GM13977 (cell line): ENCODE measurements around the gene CYP19A1.

Source experiments
- DNase-seq: peaks from one replicate; pipeline ENCODE4 v3.0.0; 2012; ENCODE audit warnings: low spot score
- CTCF ChIP-seq: IDR thresholded peaks from 2 replicates; pipeline ENCODE4 v1.5.1; 2012; ENCODE audit warnings: mild to moderate bottlenecking, control low read depth; ENCODE audit not compliant: insufficient read depth; ENCODE audit errors: extremely low read depth, missing control alignments
- in situ Hi-C: fragments of 300-500 bp; cut with MboI; formaldehyde crosslinking; loops from one replicate; pipeline ENCODE4 v1.12.0; 2022; ENCODE audit warnings: low sequenced_read_pairs, low pct_unique_long_range_greater_than_20kb, mixed read lengths, inconsistent platforms; ENCODE audit not compliant: unreplicated experiment

The CYP19A1 gene

GRCh38 chr15:51193979-51194378 lies 144.4 kb downstream of the CYP19A1 start:
- in situ Hi-C loops, result no loop called here
- no peak for DNase-seq
- TF ChIP-seq CTCF, result no peak

GRCh38 chr15:51193526-51193925 lies 144.9 kb downstream of the CYP19A1 start:
- no peak for TF ChIP-seq CTCF
- in situ Hi-C loops, result no loop called here
- DNase-seq, result no peak

- TF ChIP-seq CTCF, result peak; percentile 90
- in situ Hi-C loops, result no loop called here
- peak; percentile 66 for DNase-seq
Measured at GRCh38 chr15:51192521-51193280, 145.7 kb downstream of the CYP19A1 start.

- in situ Hi-C loops, result no loop called here
- no peak for DNase-seq
- no peak for TF ChIP-seq CTCF
Measured at GRCh38 chr15:51191766-51192165, 146.6 kb downstream of the CYP19A1 start.

- no peak for DNase-seq
- in situ Hi-C loops, result no loop called here
- no peak for TF ChIP-seq CTCF
Measured at GRCh38 chr15:51191072-51191670, 147.2 kb downstream of the CYP19A1 start.

- in situ Hi-C loops, result no loop called here
- DNase-seq, result no peak
- no peak for TF ChIP-seq CTCF
Measured at GRCh38 chr15:51190424-51191068, 147.8 kb downstream of the CYP19A1 start.
